CD4-positive, alpha-beta T cell (primary cell): ENCODE results near the gene MSRB2. TPM values are rescaled to one million over a fixed set of nuclear protein-coding genes. Genes with fewer than 3 reads are reported as not detected.
A peak's percentile ranks its signal among the peaks of the same experiment; 100 is the strongest.
"Not testable (repeated sequence)": the region's sequence is repeated elsewhere in the genome, so short reads cannot be mapped to it uniquely, and the experiment has no call there.

Experiments
- ATAC-seq: fragments of 200-7000 bp; cut with Tn5 transposase; one replicate; pipeline ENCODE4 v1.10.0; 2022; ENCODE audit warnings: mild to moderate bottlenecking; ENCODE audit not compliant: poor library complexity
- CTCF ChIA-PET: fragments of 350-600 bp; sonication (Branson Sonifier 250); formaldehyde crosslinking; loops from one replicate; lab custom pipeline; 2021; ENCODE audit warnings: antibody characterized with exemption, inconsistent platforms; lab: Charles Lee
- POLR2A ChIA-PET: fragments of 350-600 bp; sonication (Branson Sonifier 250); formaldehyde crosslinking; loops from one replicate; lab custom pipeline; 2021; ENCODE audit warnings: antibody characterized with exemption, inconsistent platforms; lab: Charles Lee
- DNase-seq, 14 experiments: peaks; one replicate each; pipeline ENCODE4 v3.0.0-alpha.2; 2013 to 2020; ENCODE audit warnings: mixed read lengths in 2 of 14
- H3K27ac ChIP-seq, 2 donors: one replicate each; pipeline versions ENCODE4 v1.5.1 to v1.7.0; 2013; ENCODE audit warnings: low read length in 2 of 2, low read depth in 1 of 2, mild to moderate bottlenecking in 1 of 2
- H3K27me3 ChIP-seq, 2 experiments: 1 replicate in 1 of 2; 2 replicates in 1 of 2; pipeline versions ENCODE4 v1.6.1 to v1.7.0; 2013; ENCODE audit warnings: low read length in 2 of 2, control low read depth in 1 of 2, mild to moderate bottlenecking in 1 of 2, moderate library complexity in 1 of 2; ENCODE audit not compliant: insufficient read depth in 2 of 2, control insufficient read depth in 1 of 2
- H3K36me3 ChIP-seq: one replicate; pipeline ENCODE4 v1.6.1; 2013; ENCODE audit warnings: low read length, control low read depth; ENCODE audit not compliant: insufficient read depth
- H3K4me1 ChIP-seq: one replicate; pipeline ENCODE4 v1.6.1; 2013; ENCODE audit warnings: low read length, control low read depth; ENCODE audit not compliant: insufficient read depth
- H3K4me3 ChIP-seq: one replicate; pipeline ENCODE4 v1.5.1; 2013; ENCODE audit warnings: mild to moderate bottlenecking, low read length, moderate library complexity
- H3K9me3 ChIP-seq, 2 experiments: 1 replicate in 1 of 2; 2 replicates in 1 of 2; pipeline versions ENCODE4 v1.6.1 to v1.7.0; 2013; ENCODE audit warnings: low read length in 2 of 2, mild to moderate bottlenecking in 2 of 2, control low read depth in 1 of 2, moderate library complexity in 1 of 2; ENCODE audit not compliant: control insufficient read depth in 1 of 2, insufficient read depth in 1 of 2
- H3K27ac Mint-ChIP-seq: one replicate; pipeline ENCODE4 v1.8.0; 2020; ENCODE audit warnings: mixed read lengths
- H3K27me3 Mint-ChIP-seq: one replicate; pipeline ENCODE4 v1.8.0; 2021; ENCODE audit warnings: mixed read lengths
- H3K36me3 Mint-ChIP-seq: one replicate; pipeline ENCODE4 v1.8.0; 2021; ENCODE audit warnings: low read depth, mixed read lengths
- H3K4me1 Mint-ChIP-seq: one replicate; pipeline ENCODE4 v1.8.0; 2021; ENCODE audit warnings: low read depth, mixed read lengths
- H3K4me3 Mint-ChIP-seq: one replicate; pipeline ENCODE4 v1.8.0; 2020; ENCODE audit warnings: mild to moderate bottlenecking, mixed read lengths
- H3K9me3 Mint-ChIP-seq: one replicate; pipeline ENCODE4 v1.8.0; 2020; ENCODE audit warnings: mixed read lengths
- intact Hi-C, 2 experiments: fragments of 100-400 bp; cut with DNase I in 1 of 2; cut with micrococcal nuclease in 1 of 2; formaldehyde crosslinking; loops; one replicate each; pipeline versions ENCODE4 v1.15.1 to v1.9.0; 2023 to 2025; cut with DNase I, micrococcal nuclease
- total RNA-seq, 174 experiments: library from RNA in 2 of 174; stranded (reverse) in 2 of 174; gene quantifications; one replicate each; pipeline ENCODE4 v1.2.3 and lab custom pipeline; 2021 to 2026
- TF ChIP-seq, protein P1 (sequence below): fragments of 200-600 bp; IDR thresholded peaks from one replicate; pipeline ENCODE4 v1.8.0; 2022; ENCODE audit warnings: antibody characterized with exemption, mild to moderate bottlenecking

MSRB2 gene
- total RNA-seq, 2 experiments from 2014 or later: 0.66 to 1.4 TPM

DNA sequence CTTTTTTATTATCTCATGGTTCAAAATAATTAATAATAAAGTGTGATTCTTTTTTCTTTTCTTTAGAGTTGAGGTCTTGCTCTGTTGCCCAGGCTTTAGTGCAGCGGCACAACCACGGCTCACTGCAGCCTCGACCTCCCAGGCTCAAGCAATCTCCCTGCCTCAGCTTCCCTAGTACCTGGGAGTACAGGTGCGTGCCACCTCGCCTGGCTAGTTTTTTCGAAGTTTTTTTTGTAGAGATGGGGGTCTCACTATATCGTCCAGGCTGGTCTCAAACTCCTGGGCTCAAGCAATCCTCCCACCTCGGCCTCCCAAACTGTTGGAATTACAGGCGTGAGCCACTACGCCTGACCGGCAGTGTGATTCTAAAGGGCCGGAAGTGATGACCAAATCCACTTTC lies 28.0 kb upstream of the MSRB2 start:
- no peaks in the 10 kb centered on the region for H3K9me3 Mint-ChIP-seq
- H3K27me3 Mint-ChIP-seq: peaks cover 19% of the 10 kb centered on the region
- no peak overlapping the region for H3K27ac Mint-ChIP-seq
- no peaks in the 10 kb centered on the region for H3K36me3 Mint-ChIP-seq
- no peak overlapping the region for H3K4me3 ChIP-seq
- H3K4me3 Mint-ChIP-seq: no peak overlapping the region
- no peaks in the 10 kb centered on the region for H3K27me3 ChIP-seq
- H3K9me3 ChIP-seq: no peaks in the 10 kb centered on the region
- ATAC-seq (no peak), DNase-seq (no peak)
- no peak overlapping the region for H3K27ac ChIP-seq
- POLR2A ChIA-PET: no interaction called here
- H3K4me1 Mint-ChIP-seq: peaks cover 5% of the 10 kb centered on the region
- CTCF ChIA-PET: no interaction called here
- peaks cover 3% of the 10 kb centered on the region for H3K4me1 ChIP-seq
- H3K36me3 ChIP-seq: no peaks in the 10 kb centered on the region
- TF ChIP-seq, protein P1, sequence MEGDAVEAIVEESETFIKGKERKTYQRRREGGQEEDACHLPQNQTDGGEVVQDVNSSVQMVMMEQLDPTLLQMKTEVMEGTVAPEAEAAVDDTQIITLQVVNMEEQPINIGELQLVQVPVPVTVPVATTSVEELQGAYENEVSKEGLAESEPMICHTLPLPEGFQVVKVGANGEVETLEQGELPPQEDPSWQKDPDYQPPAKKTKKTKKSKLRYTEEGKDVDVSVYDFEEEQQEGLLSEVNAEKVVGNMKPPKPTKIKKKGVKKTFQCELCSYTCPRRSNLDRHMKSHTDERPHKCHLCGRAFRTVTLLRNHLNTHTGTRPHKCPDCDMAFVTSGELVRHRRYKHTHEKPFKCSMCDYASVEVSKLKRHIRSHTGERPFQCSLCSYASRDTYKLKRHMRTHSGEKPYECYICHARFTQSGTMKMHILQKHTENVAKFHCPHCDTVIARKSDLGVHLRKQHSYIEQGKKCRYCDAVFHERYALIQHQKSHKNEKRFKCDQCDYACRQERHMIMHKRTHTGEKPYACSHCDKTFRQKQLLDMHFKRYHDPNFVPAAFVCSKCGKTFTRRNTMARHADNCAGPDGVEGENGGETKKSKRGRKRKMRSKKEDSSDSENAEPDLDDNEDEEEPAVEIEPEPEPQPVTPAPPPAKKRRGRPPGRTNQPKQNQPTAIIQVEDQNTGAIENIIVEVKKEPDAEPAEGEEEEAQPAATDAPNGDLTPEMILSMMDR: no peak
- intact Hi-C loops: loop anchor here in 1 of 2 experiments (10.0 kb wide), 2 partner anchors 493 to 1573 kb away; no protein-coding TSS in a partner anchor

DNA sequence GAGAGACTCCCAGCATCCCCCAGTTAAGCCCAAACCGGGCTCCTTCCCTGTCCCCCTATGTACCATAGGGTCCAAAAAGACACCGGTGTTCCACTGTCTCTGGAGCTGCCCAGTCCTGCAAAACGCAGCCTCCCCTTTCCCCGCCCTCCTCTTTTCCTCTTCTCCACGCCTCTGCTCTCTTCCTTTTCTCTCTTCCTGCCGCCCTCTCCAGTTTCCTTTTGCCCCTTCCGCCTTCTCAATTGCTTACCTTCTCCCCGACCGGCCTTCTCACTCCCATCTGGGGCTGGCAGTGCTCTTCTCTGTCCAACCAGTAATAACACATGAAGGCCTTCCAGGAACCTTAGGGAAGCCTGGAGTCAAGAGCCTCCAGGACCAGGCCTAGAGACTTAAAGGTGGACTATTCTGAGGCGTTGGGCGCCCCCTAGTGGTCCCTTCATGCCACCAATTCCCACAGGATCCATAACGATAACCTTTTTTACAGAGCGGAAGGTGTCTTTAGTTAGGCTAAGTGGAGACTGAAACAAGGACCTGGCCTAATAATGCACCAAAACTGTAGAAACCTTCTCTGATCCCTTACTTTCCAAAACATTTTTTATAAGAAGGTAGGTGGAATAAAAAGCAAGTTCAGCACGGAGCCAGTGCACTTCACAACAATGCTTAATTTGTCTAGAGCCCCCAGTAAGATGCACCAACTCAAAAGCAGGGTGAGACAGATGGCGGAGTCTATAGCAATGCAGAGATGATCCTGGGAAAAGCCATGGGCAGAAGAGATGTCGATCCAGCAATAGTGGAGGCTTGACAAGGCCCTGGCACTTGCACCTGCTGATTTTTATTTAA lies 27.2 kb upstream of the MSRB2 start:
- H3K4me1 ChIP-seq: peaks cover 3% of the 10 kb centered on the region
- no peaks in the 10 kb centered on the region for H3K36me3 ChIP-seq
- Mint-ChIP-seq H3K4me1 (peaks cover 5% of the 10 kb centered on the region), H3K9me3 (no peaks in the 10 kb centered on the region), H3K27me3 (peaks cover 19% of the 10 kb centered on the region), H3K27ac (no peak overlapping the region), H3K36me3 (no peaks in the 10 kb centered on the region), H3K4me3 (no peak overlapping the region)
- TF ChIP-seq, protein P1: peak; percentile 89
- no peak overlapping the region for H3K27ac ChIP-seq
- ChIA-PET POLR2A (no interaction called here), CTCF (no interaction called here)
- H3K27me3 ChIP-seq: no peaks in the 10 kb centered on the region
- intact Hi-C loops: loop anchor here (1.0 to 10.0 kb wide), 6 partner anchors 493 to 1573 kb away; no protein-coding TSS in a partner anchor
- no peak overlapping the region for H3K4me3 ChIP-seq
- ATAC-seq (peak; percentile 59), DNase-seq (peak; percentile 44 to 81 (median 56))
- no peaks in the 10 kb centered on the region for H3K9me3 ChIP-seq

DNA sequence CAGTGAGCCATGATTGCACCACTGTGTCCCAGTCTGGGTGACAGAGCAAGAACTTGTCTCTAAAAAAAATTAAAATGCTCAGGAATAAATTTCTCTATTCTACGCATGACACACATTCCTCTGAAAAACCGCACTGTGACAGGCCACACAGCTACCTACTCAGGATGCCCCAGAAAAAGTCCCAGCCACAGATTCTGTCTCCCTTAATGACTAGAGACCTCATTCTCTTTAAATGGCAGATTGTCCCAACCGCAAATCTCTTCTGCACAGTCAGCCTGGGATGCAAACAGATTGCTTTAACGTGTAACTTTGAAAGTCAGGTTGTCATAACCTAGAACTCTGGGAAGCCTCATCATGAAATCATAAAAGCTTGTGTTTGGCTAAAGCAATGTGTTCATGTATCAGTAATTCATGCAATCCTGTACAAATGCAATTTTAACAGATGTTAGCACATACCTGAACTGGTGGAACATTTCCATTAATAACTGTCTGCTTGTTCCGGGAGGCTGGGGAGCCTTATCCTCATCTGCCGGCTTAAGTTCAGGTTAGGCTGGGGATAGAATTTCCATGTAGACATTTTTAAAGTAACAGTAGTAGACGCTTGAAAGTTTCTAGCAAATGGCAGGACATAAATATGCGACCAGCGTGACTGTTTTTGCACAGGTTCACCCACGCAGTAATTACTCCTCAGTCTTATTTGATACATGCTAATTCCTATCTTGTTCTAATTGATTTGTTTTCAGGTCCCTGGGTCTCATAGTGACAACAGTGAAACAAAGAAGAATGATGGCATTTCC lies 26.2 kb upstream of the MSRB2 start:
- H3K4me1 Mint-ChIP-seq: peaks cover 5% of the 10 kb centered on the region
- Histone ChIP-seq H3K36me3 (no peaks in the 10 kb centered on the region), H3K27me3 (no peaks in the 10 kb centered on the region), H3K9me3 (no peaks in the 10 kb centered on the region), H3K27ac (no peak overlapping the region), H3K4me3 (no peak overlapping the region), H3K4me1 (peaks cover 3% of the 10 kb centered on the region)
- TF ChIP-seq, protein P1: no peak
- H3K4me3 Mint-ChIP-seq: no peak overlapping the region
- no peak overlapping the region for H3K27ac Mint-ChIP-seq
- POLR2A ChIA-PET: no interaction called here
- no peak for ATAC-seq
- no peaks in the 10 kb centered on the region for H3K9me3 Mint-ChIP-seq
- CTCF ChIA-PET: no interaction called here
- no peaks in the 10 kb centered on the region for H3K36me3 Mint-ChIP-seq
- peaks cover 13% of the 10 kb centered on the region for H3K27me3 Mint-ChIP-seq
- no peak for DNase-seq
- intact Hi-C loops: loop anchor here (2.0 to 10.0 kb wide), 4 partner anchors 494 to 1574 kb away; no protein-coding TSS in a partner anchor

DNA sequence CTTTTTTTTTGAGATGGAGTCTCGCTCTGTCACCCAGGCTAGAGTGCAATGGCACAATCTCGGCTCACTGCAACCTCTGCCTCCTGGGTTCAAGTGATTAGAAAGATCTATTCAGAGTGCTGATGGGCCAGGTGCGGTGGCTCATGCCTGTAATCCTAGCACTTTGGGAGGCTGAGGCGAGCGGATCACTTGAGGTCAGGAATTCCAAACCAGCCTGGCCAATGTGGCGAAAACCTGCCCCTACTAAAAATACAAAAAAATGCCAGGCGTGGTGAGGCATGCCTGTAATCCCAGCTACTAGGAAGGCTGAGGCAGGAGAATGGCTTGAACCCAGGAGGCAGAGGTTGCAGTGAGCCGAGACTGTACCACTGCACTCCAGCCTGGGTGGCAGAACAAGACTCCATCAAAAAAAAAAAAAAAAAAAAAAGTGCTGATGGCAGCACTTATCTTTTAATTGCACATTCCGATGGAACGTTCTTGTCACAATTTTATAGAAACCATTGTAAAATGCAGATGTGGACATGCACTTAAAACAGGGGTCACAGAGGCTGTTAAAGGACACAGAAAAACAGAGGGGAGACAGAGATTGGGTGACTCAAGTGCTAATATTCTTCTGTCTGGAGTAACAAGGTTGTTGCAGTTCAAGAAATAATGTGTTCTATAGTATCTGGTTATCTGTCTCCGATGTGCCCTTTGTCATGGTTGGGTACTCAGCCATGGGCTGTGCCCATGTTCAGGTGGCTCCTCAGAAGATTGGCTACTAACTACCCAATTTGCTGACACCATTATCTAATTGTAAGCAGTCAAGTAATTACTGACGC lies 25.1 kb upstream of the MSRB2 start:
- ATAC-seq: not testable (repeated sequence)
- CTCF ChIA-PET: interaction anchor here (0.7 kb wide), 1 partner anchor 22 kb away, joined by 3 read pairs; no protein-coding TSS in a partner anchor

More for the DNA sequence above, 25.1 kb upstream of the MSRB2 start:
- DNase-seq, H3K4me1 Mint-ChIP-seq, H3K27me3 ChIP-seq, H3K9me3 Mint-ChIP-seq, H3K36me3 ChIP-seq, POLR2A ChIA-PET, H3K9me3 ChIP-seq, intact Hi-C loops, H3K36me3 Mint-ChIP-seq, H3K27ac ChIP-seq, H3K4me1 ChIP-seq, H3K27ac Mint-ChIP-seq, H3K4me3 Mint-ChIP-seq, H3K4me3 ChIP-seq: not testable (repeated sequence)
- H3K27me3 Mint-ChIP-seq: peaks cover 23% of the 10 kb centered on the region
